ENCODE data around the gene PROM1.

Gene PROM1, protein sequence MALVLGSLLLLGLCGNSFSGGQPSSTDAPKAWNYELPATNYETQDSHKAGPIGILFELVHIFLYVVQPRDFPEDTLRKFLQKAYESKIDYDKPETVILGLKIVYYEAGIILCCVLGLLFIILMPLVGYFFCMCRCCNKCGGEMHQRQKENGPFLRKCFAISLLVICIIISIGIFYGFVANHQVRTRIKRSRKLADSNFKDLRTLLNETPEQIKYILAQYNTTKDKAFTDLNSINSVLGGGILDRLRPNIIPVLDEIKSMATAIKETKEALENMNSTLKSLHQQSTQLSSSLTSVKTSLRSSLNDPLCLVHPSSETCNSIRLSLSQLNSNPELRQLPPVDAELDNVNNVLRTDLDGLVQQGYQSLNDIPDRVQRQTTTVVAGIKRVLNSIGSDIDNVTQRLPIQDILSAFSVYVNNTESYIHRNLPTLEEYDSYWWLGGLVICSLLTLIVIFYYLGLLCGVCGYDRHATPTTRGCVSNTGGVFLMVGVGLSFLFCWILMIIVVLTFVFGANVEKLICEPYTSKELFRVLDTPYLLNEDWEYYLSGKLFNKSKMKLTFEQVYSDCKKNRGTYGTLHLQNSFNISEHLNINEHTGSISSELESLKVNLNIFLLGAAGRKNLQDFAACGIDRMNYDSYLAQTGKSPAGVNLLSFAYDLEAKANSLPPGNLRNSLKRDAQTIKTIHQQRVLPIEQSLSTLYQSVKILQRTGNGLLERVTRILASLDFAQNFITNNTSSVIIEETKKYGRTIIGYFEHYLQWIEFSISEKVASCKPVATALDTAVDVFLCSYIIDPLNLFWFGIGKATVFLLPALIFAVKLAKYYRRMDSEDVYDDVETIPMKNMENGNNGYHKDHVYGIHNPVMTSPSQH

GRCh38 chr4:16083241-16084191, at the start of gene PROM1:
PROM1 (minus strand) TSS chr4:16084023; CDS start chr4:16075906, 8,117 bp downstream.
- TF ChIP-seq, protein P1, sequence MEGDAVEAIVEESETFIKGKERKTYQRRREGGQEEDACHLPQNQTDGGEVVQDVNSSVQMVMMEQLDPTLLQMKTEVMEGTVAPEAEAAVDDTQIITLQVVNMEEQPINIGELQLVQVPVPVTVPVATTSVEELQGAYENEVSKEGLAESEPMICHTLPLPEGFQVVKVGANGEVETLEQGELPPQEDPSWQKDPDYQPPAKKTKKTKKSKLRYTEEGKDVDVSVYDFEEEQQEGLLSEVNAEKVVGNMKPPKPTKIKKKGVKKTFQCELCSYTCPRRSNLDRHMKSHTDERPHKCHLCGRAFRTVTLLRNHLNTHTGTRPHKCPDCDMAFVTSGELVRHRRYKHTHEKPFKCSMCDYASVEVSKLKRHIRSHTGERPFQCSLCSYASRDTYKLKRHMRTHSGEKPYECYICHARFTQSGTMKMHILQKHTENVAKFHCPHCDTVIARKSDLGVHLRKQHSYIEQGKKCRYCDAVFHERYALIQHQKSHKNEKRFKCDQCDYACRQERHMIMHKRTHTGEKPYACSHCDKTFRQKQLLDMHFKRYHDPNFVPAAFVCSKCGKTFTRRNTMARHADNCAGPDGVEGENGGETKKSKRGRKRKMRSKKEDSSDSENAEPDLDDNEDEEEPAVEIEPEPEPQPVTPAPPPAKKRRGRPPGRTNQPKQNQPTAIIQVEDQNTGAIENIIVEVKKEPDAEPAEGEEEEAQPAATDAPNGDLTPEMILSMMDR (IDR thresholded peaks at IDR 0.05; ENCODE audit: borderline replicate concordance, insufficient read depth, low read depth, low read length) = no peak
- no peak within 1 kb of the TSS for H3K4me3 ChIP-seq (ENCODE audit: low read depth, low read length)

- no peak overlapping the region for H3K4me3 ChIP-seq (ENCODE audit: low read depth, low read length)
- TF ChIP-seq, protein P1 (IDR thresholded peaks at IDR 0.05; ENCODE audit: borderline replicate concordance, insufficient read depth, low read depth, low read length) = no peak
Measured at GRCh38 chr4:16133406-16133805, 49.6 kb upstream of the PROM1 start.

- TF ChIP-seq, protein P1 (IDR thresholded peaks at IDR 0.05; ENCODE audit: borderline replicate concordance, insufficient read depth, low read depth, low read length) = no peak
- H3K4me3 ChIP-seq (ENCODE audit: low read depth, low read length) = no peak overlapping the region
Measured at GRCh38 chr4:16131293-16131692, 47.5 kb upstream of the PROM1 start.

GRCh38 chr4:16129336-16129735, 45.5 kb upstream of the PROM1 start:
- H3K4me3 ChIP-seq (ENCODE audit: low read depth, low read length) = no peak overlapping the region
- TF ChIP-seq, protein P1 (IDR thresholded peaks at IDR 0.05; ENCODE audit: borderline replicate concordance, insufficient read depth, low read depth, low read length) = no peak

DNA sequence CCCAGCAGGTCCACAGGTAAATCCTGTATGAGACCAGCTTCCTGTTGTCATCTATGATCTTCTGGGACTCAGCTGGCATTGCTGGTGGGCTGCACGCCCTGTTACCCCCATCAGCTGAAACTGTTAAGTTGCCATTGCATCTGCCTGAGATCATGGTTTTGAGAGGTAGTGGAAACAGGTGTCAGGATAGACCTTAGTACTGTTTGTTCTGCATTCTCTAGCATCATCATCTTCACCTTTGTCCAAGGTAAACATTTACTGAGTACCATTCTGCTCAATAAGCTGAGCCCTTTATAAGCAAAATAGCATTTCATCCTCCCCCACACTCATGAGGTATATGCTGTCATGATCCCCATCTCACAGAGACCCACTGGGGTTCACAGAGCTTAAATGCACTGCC, 42.9 kb upstream of the PROM1 start:
- no peak overlapping the region for H3K4me3 ChIP-seq (ENCODE audit: low read depth, low read length)
- TF ChIP-seq, protein P1 (IDR thresholded peaks at IDR 0.05; ENCODE audit: borderline replicate concordance, insufficient read depth, low read depth, low read length) = no peak

- TF ChIP-seq, protein P1 (IDR thresholded peaks at IDR 0.05; ENCODE audit: borderline replicate concordance, insufficient read depth, low read depth, low read length) = no peak
Measured at GRCh38 chr4:16125571-16126445, 42.0 kb upstream of the PROM1 start.

More at GRCh38 chr4:16125571-16126445, 42.0 kb upstream of the PROM1 start:
- H3K4me3 ChIP-seq (ENCODE audit: low read depth, low read length) = no peak overlapping the region

Data from GM12875 (cell line).